NCI-H146 (cell line): ENCODE data around the gene PRMT3.
A peak's percentile ranks its signal among the peaks of the same experiment; 100 is the strongest.
"Not testable (repeated sequence)": the region's sequence is repeated elsewhere in the genome, so short reads cannot be mapped to it uniquely, and the experiment has no call there.

ENCODE experiments used
- DNase-seq: peaks from one replicate; lab custom pipeline; 2025; lab: John Stamatoyannopoulos, UW

Gene PRMT3

GRCh38 chr11:20457934-20458680 lies 70.6 kb downstream of the PRMT3 start:
- DNase-seq = no peak

- DNase-seq = no peak
Measured at GRCh38 chr11:20458905-20459632, 71.6 kb downstream of the PRMT3 start.

DNA sequence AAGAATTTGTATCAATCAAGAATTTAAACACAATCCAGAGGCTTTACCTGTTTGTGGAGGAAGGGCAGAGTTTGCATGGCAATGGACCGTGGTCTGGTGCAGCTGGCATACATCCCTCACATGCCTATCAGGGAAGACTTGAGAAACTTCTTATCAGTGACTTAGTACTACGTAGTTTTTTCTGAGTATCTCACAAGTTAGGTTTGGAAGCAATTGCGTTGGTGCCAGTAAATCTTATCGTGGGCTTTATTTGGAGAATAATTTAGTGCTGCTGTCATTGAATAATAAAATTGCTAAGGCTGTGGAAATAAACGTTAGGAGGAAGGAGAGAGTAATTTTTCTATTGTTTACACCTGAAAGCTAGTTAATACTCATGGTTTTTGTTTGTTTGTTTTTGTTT lies 72.3 kb downstream of the PRMT3 start:
- DNase-seq = no peak

- no peak for DNase-seq
Measured at GRCh38 chr11:20464518-20464917, 77.0 kb downstream of the PRMT3 start.

GRCh38 chr11:20467487-20468185 lies 80.1 kb downstream of the PRMT3 start:
- DNase-seq = no peak

GRCh38 chr11:20470348-20470747 lies 82.8 kb downstream of the PRMT3 start:
- DNase-seq = no peak

DNA sequence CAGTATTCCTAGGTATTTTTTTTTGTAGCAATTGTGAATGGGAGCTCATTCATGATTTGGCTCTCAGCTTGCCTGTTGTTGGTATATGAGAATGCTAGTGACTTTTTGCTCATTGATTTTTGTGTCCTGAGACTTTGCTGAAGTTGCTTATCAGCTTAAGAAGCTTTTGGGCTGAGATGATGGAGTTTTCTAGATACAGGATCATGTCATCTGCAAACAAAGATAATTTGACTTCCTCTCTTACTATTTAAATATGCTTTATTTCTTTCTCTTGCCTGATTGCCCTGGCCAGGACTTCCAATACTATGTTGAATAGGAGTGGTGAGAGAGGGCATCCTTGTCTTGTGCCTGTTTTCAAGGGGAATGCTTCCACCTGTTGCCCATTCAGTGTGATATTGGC lies 84.4 kb downstream of the PRMT3 start:
- not testable (repeated sequence) for DNase-seq

- DNase-seq = no peak
Measured at GRCh38 chr11:20474176-20474881, 86.8 kb downstream of the PRMT3 start.

- no peak for DNase-seq
Measured at GRCh38 chr11:20474882-20475517, 87.5 kb downstream of the PRMT3 start.

GRCh38 chr11:20477418-20478090 lies 90.0 kb downstream of the PRMT3 start:
- no peak for DNase-seq

- no peak for DNase-seq
Measured at GRCh38 chr11:20479513-20479912, 92.0 kb downstream of the PRMT3 start.

DNA sequence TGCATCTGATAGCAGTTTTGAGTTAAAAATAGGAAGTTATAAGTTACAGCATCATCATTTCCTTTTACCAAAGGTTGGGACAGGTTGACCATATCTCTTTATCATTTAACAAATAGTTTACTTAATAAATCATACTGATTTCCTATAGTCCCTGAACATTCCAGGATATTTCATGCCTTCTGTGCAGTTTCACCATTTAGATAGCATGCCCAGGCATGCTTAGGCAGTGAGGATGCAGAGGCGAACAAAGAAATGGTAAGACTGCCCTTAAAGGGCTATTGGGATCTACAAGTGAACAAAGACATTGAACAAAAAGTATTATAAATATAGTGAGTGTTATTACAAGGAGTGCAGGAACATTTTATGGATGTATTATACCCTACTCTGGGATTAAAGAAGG lies 96.4 kb downstream of the PRMT3 start:
- DNase-seq = no peak

- DNase-seq = not testable (repeated sequence)
Measured at GRCh38 chr11:20484416-20484815, 96.9 kb downstream of the PRMT3 start.

GRCh38 chr11:20488352-20488751 lies 100.8 kb downstream of the PRMT3 start:
- peak; percentile 95 for DNase-seq

GRCh38 chr11:20489948-20490347 lies 102.4 kb downstream of the PRMT3 start:
- DNase-seq = no peak

- no peak for DNase-seq
Measured at GRCh38 chr11:20493340-20493739, 105.8 kb downstream of the PRMT3 start.

DNA sequence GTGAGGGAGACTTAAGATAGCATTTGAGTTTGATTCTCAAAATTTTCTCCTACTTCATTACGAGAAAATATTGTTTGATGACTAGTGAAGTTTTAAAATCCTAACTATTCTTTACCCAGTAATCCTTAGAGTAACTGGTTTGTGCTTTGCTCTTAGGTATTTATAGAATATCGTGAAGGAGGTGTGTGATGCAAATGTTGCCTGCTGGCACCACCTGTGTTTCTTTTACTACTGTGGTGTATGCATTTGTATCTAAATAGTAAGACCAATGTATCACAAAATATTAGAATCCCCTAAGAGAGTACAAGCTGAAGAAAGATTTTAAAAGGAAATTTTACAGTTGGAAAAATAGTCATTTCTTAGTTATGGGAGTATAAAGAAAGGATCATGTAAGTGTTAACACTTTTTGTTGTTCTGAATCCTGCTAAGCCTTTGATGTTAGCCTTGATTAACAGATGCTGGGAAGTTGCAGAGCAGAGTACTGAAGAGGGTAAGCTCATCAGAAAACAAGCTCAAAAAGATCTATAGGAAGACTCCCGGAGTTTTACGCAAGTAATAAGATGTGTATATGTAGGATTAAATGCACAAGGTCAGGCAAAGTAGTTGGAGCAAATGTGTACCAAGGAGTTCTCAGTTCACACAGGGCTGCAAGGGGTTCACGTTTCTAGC lies 109.7 kb downstream of the PRMT3 start:
- DNase-seq = no peak

- no peak for DNase-seq
Measured at GRCh38 chr11:20501252-20501651, 113.7 kb downstream of the PRMT3 start.

- no peak for DNase-seq
Measured at GRCh38 chr11:20501971-20502370, 114.5 kb downstream of the PRMT3 start.

DNA sequence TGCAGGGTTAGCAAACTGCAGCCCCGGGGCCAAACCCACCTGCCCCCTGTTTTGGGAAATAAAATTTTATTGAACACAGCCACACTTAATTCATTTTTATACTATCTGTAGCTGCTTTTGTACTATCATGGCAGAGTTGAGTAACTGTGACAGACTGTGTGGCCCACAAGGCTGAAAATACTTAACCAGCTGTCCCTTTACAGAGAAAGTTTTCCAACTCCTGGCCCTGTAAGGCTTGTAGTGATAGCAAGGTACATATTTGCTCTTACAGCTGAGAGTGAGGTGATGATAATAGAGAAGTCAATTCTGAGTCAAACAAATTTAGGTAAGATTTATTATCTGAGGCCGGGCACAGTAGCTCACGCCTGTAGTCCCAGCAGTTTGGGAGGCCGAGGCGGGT lies 124.5 kb downstream of the PRMT3 start:
- DNase-seq = peak; percentile 43

DNA sequence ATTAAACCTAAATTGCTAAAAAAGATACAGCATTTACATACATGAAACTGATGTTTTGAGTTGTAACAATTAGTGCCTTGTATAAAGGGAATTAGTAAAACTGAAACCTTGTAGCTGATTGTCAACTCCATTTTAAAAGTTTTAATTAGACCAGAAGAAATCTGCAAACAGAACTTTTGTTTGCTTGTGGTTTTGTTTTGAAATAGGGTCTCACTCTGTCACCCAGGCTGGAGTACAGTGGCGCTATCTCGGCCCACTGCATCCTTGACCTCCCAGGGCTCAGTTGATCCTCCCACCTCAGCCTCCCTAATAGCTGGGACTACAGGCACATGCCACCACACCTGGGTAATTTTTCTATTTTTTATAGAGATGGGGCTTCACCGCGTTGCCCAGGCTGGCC lies 125.4 kb downstream of the PRMT3 start:
- no peak for DNase-seq
